ENCODE measurements around the gene PCDHB8. TPM values are rescaled to one million over a fixed set of nuclear protein-coding genes. Genes with fewer than 3 reads are reported as not detected.
"Not testable (repeated sequence)": the region's sequence is repeated elsewhere in the genome, so short reads cannot be mapped to it uniquely, and the experiment has no call there.

Gene PCDHB8
- total RNA-seq, 2 donors from 2014 or later, result not detected

GRCh38 chr5:141224844-141225243 lies 47.3 kb downstream of the PCDHB8 start:
- H3K4me1 Mint-ChIP-seq (ENCODE audit: low read depth in 2 of 2); DNase-seq (ENCODE audit: low spot score); H3K9me3 Mint-ChIP-seq; H3K4me3 Mint-ChIP-seq; H3K27ac Mint-ChIP-seq; H3K36me3 Mint-ChIP-seq; ATAC-seq: not testable (repeated sequence)
- peaks cover 12 to 29% of the 10 kb centered on the region in 2 donors for H3K27me3 Mint-ChIP-seq

- H3K27me3 Mint-ChIP-seq, result peaks cover 12 to 23% of the 10 kb centered on the region in 2 donors
- H3K36me3 Mint-ChIP-seq; ATAC-seq; H3K4me1 Mint-ChIP-seq (ENCODE audit: low read depth in 2 of 2); H3K9me3 Mint-ChIP-seq; H3K27ac Mint-ChIP-seq; DNase-seq (ENCODE audit: low spot score); H3K4me3 Mint-ChIP-seq: not testable (repeated sequence)
Observed at GRCh38 chr5:141225421-141225820, 47.8 kb downstream of the PCDHB8 start.

Other genes starting within 250 kb of the PCDHB8 start
- gene PCDHAC2, start 211.3 kb upstream of the PCDHB8 start, total RNA-seq, result not detected
- not detected for gene PCDHB1, start 126.4 kb upstream of the PCDHB8 start, total RNA-seq
- not detected for gene PCDHB2, start 83.2 kb upstream of the PCDHB8 start, total RNA-seq
- not detected for gene PCDHB3, start 77.3 kb upstream of the PCDHB8 start, total RNA-seq
- gene PCDHB4, start 56.0 kb upstream of the PCDHB8 start, total RNA-seq, result not detected
- not detected for gene PCDHB5, start 42.6 kb upstream of the PCDHB8 start, total RNA-seq
- not detected for gene PCDHB6, start 27.7 kb upstream of the PCDHB8 start, total RNA-seq
- gene PCDHB7, start 5.1 kb upstream of the PCDHB8 start, total RNA-seq, result not detected
- not detected for gene PCDHB16, start 4.6 kb downstream of the PCDHB8 start, total RNA-seq
- under 1 TPM in 1 of 2 donors, not detected in 1; 0.17 TPM for gene PCDHB9, start 9.4 kb downstream of the PCDHB8 start, total RNA-seq
- not detected for gene PCDHB10, start 14.6 kb downstream of the PCDHB8 start, total RNA-seq
- not detected for gene PCDHB11, start 21.8 kb downstream of the PCDHB8 start, total RNA-seq
- gene PCDHB12, start 30.9 kb downstream of the PCDHB8 start, total RNA-seq, result not detected
- under 1 TPM in 1 of 2 donors, not detected in 1; 0.10 TPM for gene PCDHB13, start 36.1 kb downstream of the PCDHB8 start, total RNA-seq
- gene PCDHB14, start 45.6 kb downstream of the PCDHB8 start, total RNA-seq, result not detected
- gene PCDHB15, start 67.6 kb downstream of the PCDHB8 start, total RNA-seq, result not detected
- gene SLC25A2, start 126.3 kb downstream of the PCDHB8 start, total RNA-seq, result 1 to 10 TPM in 1 of 2 donors, under 1 TPM in 1; 0.67 to 2.2 TPM
- 10 to 100 TPM; 52.5 to 63.5 TPM for gene TAF7, start 143.0 kb downstream of the PCDHB8 start, total RNA-seq
- gene PCDHGA1, start 152.7 kb downstream of the PCDHB8 start, total RNA-seq, result under 1 TPM in 1 of 2 donors, not detected in 1; 0.07 TPM
- gene PCDHGA2, start 161.0 kb downstream of the PCDHB8 start, total RNA-seq, result not detected
- not detected for gene PCDHGA3, start 166.0 kb downstream of the PCDHB8 start, total RNA-seq
- gene PCDHGB1, start 172.3 kb downstream of the PCDHB8 start, total RNA-seq, result under 1 TPM; 0.12 to 0.17 TPM
- gene PCDHGA4, start 177.2 kb downstream of the PCDHB8 start, total RNA-seq, result under 1 TPM; 0.48 to 0.50 TPM
- gene PCDHGB2, start 182.2 kb downstream of the PCDHB8 start, total RNA-seq, result under 1 TPM; 0.47 to 0.76 TPM
- under 1 TPM; 0.33 to 0.36 TPM for gene PCDHGA5, start 186.4 kb downstream of the PCDHB8 start, total RNA-seq
- gene PCDHGB3, start 192.5 kb downstream of the PCDHB8 start, total RNA-seq, result under 1 TPM; 0.71 to 0.81 TPM
- under 1 TPM; 0.40 to 0.73 TPM for gene PCDHGA6, start 196.1 kb downstream of the PCDHB8 start, total RNA-seq
- gene PCDHGA7, start 205.0 kb downstream of the PCDHB8 start, total RNA-seq, result under 1 TPM; 0.10 to 0.25 TPM
- gene PCDHGB4, start 209.9 kb downstream of the PCDHB8 start, total RNA-seq, result under 1 TPM; 0.29 to 0.39 TPM
- gene PCDHGA8, start 214.8 kb downstream of the PCDHB8 start, total RNA-seq, result under 1 TPM; 0.19 to 0.20 TPM
- gene PCDHGB5, start 220.2 kb downstream of the PCDHB8 start, total RNA-seq, result 1 to 10 TPM; 1.7 to 2.8 TPM
- gene PCDHGA9, start 225.0 kb downstream of the PCDHB8 start, total RNA-seq, result under 1 TPM; 0.71 to 0.92 TPM
- 1 to 10 TPM in 1 of 2 donors, under 1 TPM in 1; 0.89 to 1.1 TPM for gene PCDHGB6, start 230.2 kb downstream of the PCDHB8 start, total RNA-seq
- gene PCDHGA10, start 235.2 kb downstream of the PCDHB8 start, total RNA-seq, result 1 to 10 TPM in 1 of 2 donors, under 1 TPM in 1; 0.67 to 1.2 TPM
- gene PCDHGB7, start 239.9 kb downstream of the PCDHB8 start, total RNA-seq, result under 1 TPM; 0.33 to 0.95 TPM
- under 1 TPM; 0.33 to 0.55 TPM for gene PCDHGA11, start 243.3 kb downstream of the PCDHB8 start, total RNA-seq

Measured in natural killer cell treated with Interleukin-12 subunit alpha and Interleukin-12 subunit beta and Interleukin-15 and Interleukin-18, amount 100 ng/mL, for 72 hours (primary cell).